Esophagus (tissue), 2 donors: ENCODE data around the gene KCNJ12. TPM values are rescaled to one million over a fixed set of nuclear protein-coding genes. Genes with fewer than 3 reads are reported as not detected.

Experiments
- H3K27ac ChIP-seq, 2 donors: one replicate each; pipeline ENCODE4 v1.5.1; 2013; ENCODE audit warnings: low read depth in 2 of 2, mild to moderate bottlenecking in 2 of 2, inconsistent platforms in 1 of 2, low read length in 1 of 2, moderate library complexity in 1 of 2
- H3K27me3 ChIP-seq, 2 donors: one replicate each; pipeline ENCODE4 v1.6.1; 2013; ENCODE audit warnings: low read length in 2 of 2, control low read depth in 1 of 2, mild to moderate bottlenecking in 1 of 2; ENCODE audit not compliant: insufficient read depth in 2 of 2, control insufficient read depth in 1 of 2
- H3K36me3 ChIP-seq, 2 donors: one replicate each; pipeline ENCODE4 v1.6.1; 2013; ENCODE audit warnings: low read length in 1 of 2; ENCODE audit not compliant: control insufficient read depth in 2 of 2, insufficient read depth in 2 of 2
- H3K4me1 ChIP-seq, 2 donors: one replicate each; pipeline ENCODE4 v1.6.1; 2013; ENCODE audit warnings: low read length in 1 of 2; ENCODE audit not compliant: control insufficient read depth in 2 of 2, insufficient read depth in 2 of 2
- H3K4me3 ChIP-seq, 2 donors: one replicate each; pipeline ENCODE4 v1.5.1; 2013; ENCODE audit warnings: low read length in 2 of 2, mild to moderate bottlenecking in 2 of 2, low read depth in 1 of 2, moderate library complexity in 1 of 2
- H3K9me3 ChIP-seq, 2 donors: one replicate each; pipeline ENCODE4 v1.6.1; 2013; ENCODE audit warnings: mild to moderate bottlenecking in 2 of 2, low read depth in 1 of 2, low read length in 1 of 2, moderate library complexity in 1 of 2; ENCODE audit not compliant: control insufficient read depth in 2 of 2, insufficient read depth in 1 of 2
- WGBS, 2 donors: extraction: QIAGEN DNeasy Blood & Tissue Kit; methylation state at CpG; one replicate each; pipeline ENCODE4 v1.1.7; 2013; 5-methylcytosine and 5-hydroxymethylcytosine counted together
- polyA plus RNA-seq, 2 donors: library from polyadenylated mRNA; stranded (reverse); fragments of 200-250 nt; gene quantifications; one replicate each; pipeline ENCODE4 v1.2.3, GENCODE V29; 2013
- donor health status: healthy with polysubstance abuse.
- donor health status: Bipolar disorder and iron deficiency.

KCNJ12 gene
- polyA plus RNA-seq, 2 donors = 0.06 to 0.09 TPM

DNA sequence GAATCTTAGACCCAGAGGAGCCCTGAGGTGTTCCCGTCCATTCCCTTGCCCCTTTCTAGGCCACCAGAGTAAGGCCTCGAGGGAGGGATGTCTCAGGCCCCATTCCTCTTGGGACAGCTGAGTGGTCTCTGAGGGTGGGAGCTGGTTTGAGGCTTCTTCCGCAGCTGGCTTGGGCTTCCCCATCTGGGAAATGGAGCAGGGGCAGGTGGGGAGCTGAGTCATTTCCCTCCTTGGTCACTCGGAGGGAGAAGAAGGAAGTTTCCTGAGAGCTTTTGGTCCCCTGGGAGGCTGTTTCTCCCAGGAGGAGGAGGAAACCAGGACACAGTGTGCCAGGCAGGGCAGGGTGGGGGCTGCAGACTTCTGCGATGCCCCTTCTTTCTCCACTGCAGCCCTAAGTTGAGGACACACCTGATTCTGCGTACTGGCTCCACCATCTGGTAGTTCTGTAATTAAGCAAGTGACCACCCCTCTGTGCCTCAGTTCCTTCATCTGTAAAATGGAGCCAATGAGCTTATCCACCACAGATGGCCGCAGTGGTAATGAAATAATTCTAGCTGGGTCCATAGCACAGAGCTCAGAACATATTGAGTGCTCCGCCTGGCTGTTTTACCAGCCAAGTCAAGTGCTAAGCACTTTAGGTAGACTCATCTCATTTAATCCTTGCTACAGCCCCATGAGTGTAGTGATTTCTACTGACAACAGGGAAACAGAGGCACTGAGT, 1.6 kb upstream of the KCNJ12 start:
- H3K27ac ChIP-seq = no peak overlapping the region
- no peaks in the 10 kb centered on the region for H3K27me3 ChIP-seq
- peaks cover 0 to 2% of the 10 kb centered on the region in 2 donors for H3K9me3 ChIP-seq
- 75 to 78% methylated on average over 8 of the region's 8 CpGs for WGBS, 2 donors
- peaks cover 8 to 9% of the 10 kb centered on the region in 2 donors for H3K4me1 ChIP-seq
- no peaks in the 10 kb centered on the region for H3K36me3 ChIP-seq
- no peak overlapping the region for H3K4me3 ChIP-seq

DNA sequence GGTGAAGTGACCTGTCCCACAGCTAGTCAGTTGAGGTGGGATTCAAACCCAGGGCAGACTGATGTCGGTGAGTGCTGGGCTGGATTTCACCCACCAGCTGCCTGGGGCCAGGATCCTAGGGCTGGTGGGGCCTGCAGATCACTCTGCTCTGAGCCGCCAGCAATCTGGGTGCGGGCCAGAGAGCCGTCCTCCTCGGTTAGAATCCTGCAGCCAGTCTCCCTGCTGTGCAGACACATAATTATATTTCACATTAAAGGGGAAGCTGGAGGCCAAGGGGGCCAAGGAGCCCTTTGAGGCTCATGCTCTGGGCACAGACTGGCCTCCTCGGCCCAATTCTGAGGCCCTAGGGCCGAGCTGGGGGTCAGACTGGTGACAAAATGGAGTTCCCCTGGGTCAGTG, 996 bp upstream of the KCNJ12 start:
- H3K27me3 ChIP-seq = no peaks in the 10 kb centered on the region

DNA sequence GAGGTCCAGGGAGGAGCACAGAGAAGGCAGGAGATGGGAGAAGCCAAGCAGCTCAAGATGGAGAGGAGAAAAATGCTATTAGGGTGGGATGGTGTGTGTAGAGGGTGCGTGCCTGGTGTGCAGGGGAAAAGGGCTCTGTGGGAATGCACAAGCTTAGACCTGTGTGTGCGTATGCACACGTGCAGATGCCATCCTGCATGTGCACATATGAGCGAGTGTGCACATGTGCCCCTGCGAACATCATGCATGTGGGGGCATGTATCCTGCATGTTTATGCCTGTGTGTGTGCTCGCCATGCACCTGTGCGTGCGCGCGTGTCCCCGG, 438 bp upstream of the KCNJ12 start:
- Histone ChIP-seq H3K36me3 (no peaks in the 10 kb centered on the region), H3K4me1 (peaks cover 8 to 9% of the 10 kb centered on the region in 2 donors), H3K9me3 (peaks cover 0 to 2% of the 10 kb centered on the region in 2 donors), H3K27me3 (no peaks in the 10 kb centered on the region), H3K4me3 (peak overlapping the region in 1 of 2 donors; percentile 27), H3K27ac (no peak overlapping the region)
- WGBS, 2 donors = 27 to 43% methylated on average over 11 of the region's 11 CpGs

More for the DNA sequence above, 996 bp upstream of the KCNJ12 start:
- Histone ChIP-seq H3K4me1 (peaks cover 8 to 9% of the 10 kb centered on the region in 2 donors), H3K4me3 (no peak overlapping the region), H3K27ac (no peak overlapping the region), H3K36me3 (no peaks in the 10 kb centered on the region), H3K9me3 (peaks cover 0 to 2% of the 10 kb centered on the region in 2 donors)
- WGBS, 2 donors = 69 to 76% methylated on average over 7 of the region's 7 CpGs

DNA sequence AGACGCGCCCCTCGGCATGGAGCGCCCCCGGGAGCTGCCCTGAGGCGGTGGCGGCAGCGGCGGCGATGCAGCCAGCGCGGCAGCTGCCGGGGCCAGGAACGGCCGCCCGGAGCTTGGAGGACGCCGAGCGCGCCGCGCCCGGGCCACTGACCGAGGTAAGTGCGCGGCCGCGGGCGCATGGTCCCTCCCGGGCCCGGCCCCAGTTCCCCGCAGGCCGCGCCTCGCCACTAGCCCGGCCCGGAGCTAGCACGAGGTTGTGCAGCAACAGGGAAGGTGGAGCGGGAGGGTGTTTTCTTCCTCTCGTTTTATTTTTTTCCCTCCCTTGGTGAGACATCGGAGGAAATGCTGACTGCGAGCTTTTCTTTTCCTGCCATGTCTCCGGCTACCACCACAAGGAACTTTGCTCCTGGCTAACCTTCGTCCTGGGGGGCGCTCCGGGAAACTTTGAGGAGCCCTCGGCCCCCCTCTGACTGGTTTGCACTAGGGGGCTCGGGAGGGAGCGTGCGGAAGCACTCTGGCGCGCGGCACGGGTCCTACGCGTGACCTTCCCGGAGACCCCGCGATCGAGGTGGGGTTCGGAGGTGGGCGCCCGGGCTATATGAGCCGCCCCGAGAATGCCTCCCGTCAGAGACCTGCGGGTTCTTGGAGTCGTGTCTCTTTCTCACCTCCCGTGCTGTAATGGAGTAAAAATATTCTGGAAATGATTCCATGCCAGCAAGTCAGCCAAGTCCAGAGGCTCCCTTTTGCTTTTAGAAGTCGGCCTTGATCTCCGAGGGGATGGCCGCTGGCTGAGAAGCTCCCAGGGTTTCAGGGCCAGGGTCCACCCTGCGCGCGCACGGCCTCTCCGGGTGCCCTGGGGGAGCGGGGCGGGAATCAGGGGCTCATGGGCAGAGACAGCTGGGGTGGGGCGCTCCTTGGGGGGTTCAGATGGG, 868 bp downstream of the KCNJ12 start:
- Histone ChIP-seq H3K4me3 (peak overlapping the region; percentile 23 to 27), H3K9me3 (peaks cover 0 to 2% of the 10 kb centered on the region in 2 donors), H3K36me3 (no peaks in the 10 kb centered on the region), H3K27me3 (no peaks in the 10 kb centered on the region), H3K4me1 (peaks cover 8 to 9% of the 10 kb centered on the region in 2 donors), H3K27ac (no peak overlapping the region)
- WGBS, 2 donors = 3% methylated on average over 75 to 80 of the region's 80 CpGs

DNA sequence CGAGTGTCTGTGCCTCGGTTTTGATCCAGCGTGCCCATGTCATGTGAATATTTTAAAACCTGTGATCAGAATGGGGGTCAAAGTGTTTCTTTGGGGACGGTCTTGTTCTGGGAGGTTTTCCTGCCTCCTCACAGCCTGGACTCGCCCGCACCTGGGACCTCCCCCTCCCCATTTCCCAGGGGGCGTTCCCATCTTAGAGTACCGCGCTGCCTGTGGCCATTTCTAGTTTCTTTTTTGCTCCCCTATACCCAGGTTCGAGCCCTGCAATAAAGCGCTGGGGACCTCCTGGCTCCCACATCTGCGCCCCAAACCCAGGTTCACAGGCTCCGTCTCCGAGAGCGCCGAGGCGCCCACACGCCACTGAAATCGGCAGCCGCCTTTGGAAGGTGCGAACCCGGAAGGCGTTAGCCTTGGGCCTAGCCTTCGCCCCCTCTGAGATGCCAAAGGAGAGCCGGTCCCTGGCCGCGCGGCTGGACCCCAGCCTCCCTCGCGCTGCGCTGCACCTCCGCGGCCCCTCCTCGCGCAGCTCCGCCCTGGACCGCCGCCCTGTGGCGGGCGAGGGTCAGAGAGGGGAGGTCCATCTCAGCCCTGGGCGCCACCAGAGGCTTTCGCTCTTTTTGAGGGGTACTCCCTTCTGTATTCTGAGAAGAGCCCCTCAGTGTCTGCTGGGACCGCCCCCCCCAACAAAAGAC, 1.7 kb downstream of the KCNJ12 start:
- Histone ChIP-seq H3K27ac (no peak overlapping the region), H3K4me3 (peak overlapping the region in 1 of 2 donors; percentile 24), H3K27me3 (no peaks in the 10 kb centered on the region), H3K36me3 (no peaks in the 10 kb centered on the region), H3K4me1 (peaks cover 8 to 9% of the 10 kb centered on the region in 2 donors), H3K9me3 (peaks cover 0 to 2% of the 10 kb centered on the region in 2 donors)
- WGBS, 2 donors = 13 to 14% methylated on average over 43 of the region's 43 CpGs

DNA sequence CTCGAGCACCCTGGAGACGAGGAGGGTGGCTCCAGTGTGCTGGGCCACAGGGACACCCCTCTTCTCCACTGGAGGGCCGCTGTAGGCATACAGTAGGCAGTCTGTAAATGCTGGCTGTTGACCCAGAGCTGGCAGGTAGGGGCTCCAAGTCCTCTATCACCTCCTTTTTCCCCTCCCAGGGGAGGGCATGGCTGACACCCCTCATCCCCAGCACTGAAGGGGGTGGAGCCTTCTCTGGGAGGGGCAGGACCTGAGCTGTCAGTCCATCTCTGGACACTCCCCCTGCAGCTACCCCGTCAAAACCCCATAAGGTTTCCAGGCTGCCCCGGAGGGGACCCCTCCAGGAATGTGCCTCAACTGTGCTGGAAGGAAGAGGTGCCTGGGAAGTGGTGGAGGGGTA, 2.4 kb downstream of the KCNJ12 start:
- H3K9me3 ChIP-seq = peaks cover 0 to 2% of the 10 kb centered on the region in 2 donors
- H3K27me3 ChIP-seq = no peaks in the 10 kb centered on the region
- no peaks in the 10 kb centered on the region for H3K36me3 ChIP-seq
- H3K4me1 ChIP-seq = peaks cover 8 to 9% of the 10 kb centered on the region in 2 donors
- H3K4me3 ChIP-seq = no peak overlapping the region
- H3K27ac ChIP-seq = no peak overlapping the region
- WGBS, 2 donors = 59 to 61% methylated on average over 5 of the region's 5 CpGs

GRCh38 chr17:21379080-21379711, 3.0 kb downstream of the KCNJ12 start:
- WGBS, 2 donors = 63 to 68% methylated on average over 17 of the region's 17 CpGs
- Histone ChIP-seq H3K4me3 (no peak overlapping the region), H3K9me3 (peaks cover 0 to 2% of the 10 kb centered on the region in 2 donors), H3K27me3 (no peaks in the 10 kb centered on the region), H3K27ac (no peak overlapping the region), H3K4me1 (peaks cover 8 to 9% of the 10 kb centered on the region in 2 donors), H3K36me3 (no peaks in the 10 kb centered on the region)

DNA sequence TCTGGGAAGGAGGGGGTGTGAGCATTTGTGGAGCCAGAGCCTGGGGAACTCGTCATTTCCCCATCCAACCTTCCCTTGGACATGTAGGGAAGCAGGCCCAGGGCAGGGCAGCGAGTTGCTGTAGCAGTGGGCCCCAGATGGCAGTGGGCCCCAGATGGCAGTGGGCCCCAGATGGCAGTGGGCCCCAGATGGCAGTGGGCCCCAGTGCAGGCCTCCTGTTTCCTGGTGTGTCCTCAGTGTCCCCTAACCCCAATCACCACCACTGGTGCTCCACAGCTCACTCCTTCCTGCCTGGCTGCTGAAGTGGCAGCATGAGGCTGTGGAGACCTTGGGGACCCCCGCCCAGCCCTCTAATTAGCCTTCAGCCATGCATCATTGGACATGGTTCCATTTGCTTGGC, 4.5 kb downstream of the KCNJ12 start:
- peaks cover 8 to 9% of the 10 kb centered on the region in 2 donors for H3K4me1 ChIP-seq
- H3K9me3 ChIP-seq = peaks cover 0 to 2% of the 10 kb centered on the region in 2 donors

More for the DNA sequence above, 4.5 kb downstream of the KCNJ12 start:
- Histone ChIP-seq H3K36me3 (no peaks in the 10 kb centered on the region), H3K27me3 (no peaks in the 10 kb centered on the region), H3K27ac (no peak overlapping the region), H3K4me3 (no peak overlapping the region)
- 77 to 86% methylated on average over 3 of the region's 3 CpGs for WGBS, 2 donors
